ENCODE data around the gene LMAN2. TPM values are rescaled to one million over a fixed set of nuclear protein-coding genes. Genes with fewer than 3 reads are reported as not detected.

The LMAN2 gene
- polyA plus RNA-seq, 2 of the 4 experiments (the other 2 are of a cell fraction), result 123 to 210 TPM

- TF ChIP-seq ZNF302 (CRISPR knock-in tag; IDR thresholded peaks at IDR 0.05) (no peak), POLR2A (IDR thresholded peaks at IDR 0.05; ENCODE audit: low read length) (peak; percentile 73), TP53 (CRISPR knock-in tag; IDR thresholded peaks at IDR 0.05) (no peak), KDM5A (IDR thresholded peaks at IDR 0.05) (peak; percentile 99), RFX5 (IDR thresholded peaks at IDR 0.05) (peak; percentile 18; the same call in 1 of the 2 replicates), POLR2AphosphoS2 (conservative IDR thresholded peaks at IDR 0.05; ENCODE audit: low read length) (no peak), ZC3H11A (IDR thresholded peaks at IDR 0.05) (no peak), RAD21 (conservative IDR thresholded peaks at IDR 0.05 in 1 of 2, IDR thresholded peaks at IDR 0.05 in 1 of 2) (no peak), MYC (IDR thresholded peaks at IDR 0.05; ENCODE audit: borderline replicate concordance, low read length) (peak; percentile 38; the same call in 1 of the 2 replicates), SMC3 (IDR thresholded peaks at IDR 0.05) (0 out of 3 replicates have a peak, but pooled peaks have one; percentile 8)
- TF ChIP-seq, protein P1, sequence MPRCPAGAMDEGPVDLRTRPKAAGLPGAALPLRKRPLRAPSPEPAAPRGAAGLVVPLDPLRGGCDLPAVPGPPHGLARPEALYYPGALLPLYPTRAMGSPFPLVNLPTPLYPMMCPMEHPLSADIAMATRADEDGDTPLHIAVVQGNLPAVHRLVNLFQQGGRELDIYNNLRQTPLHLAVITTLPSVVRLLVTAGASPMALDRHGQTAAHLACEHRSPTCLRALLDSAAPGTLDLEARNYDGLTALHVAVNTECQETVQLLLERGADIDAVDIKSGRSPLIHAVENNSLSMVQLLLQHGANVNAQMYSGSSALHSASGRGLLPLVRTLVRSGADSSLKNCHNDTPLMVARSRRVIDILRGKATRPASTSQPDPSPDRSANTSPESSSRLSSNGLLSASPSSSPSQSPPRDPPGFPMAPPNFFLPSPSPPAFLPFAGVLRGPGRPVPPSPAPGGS (IDR thresholded peaks at IDR 0.05), result peak; percentile 77; the same call in 1 of the 3 replicates
Measured at GRCh38 chr5:177351392-177352329, at the start of gene LMAN2 (continued).

- ChIA-PET CTCF (interaction anchor here (3.7 to 43.1 kb wide), 5 partner anchors 16 to 286 kb away, joined by 17 to 1107 read pairs (median 131); partner anchors contain the start of genes PDLIM7, PRR7 and SLC34A1), POLR2A (no interaction called here)
- WGBS (ENCODE audit: missing lambda C conversion rate), result 94% methylated on average over 76 of the region's 92 CpGs
Measured at GRCh38 chr5:177399997-177400868, 48.8 kb upstream of the LMAN2 start, which contains the start of gene PFN3. TSS of gene PFN3 (minus strand) at chr5:177400661. CDS start at chr5:177400576, 85 bp downstream.

More at GRCh38 chr5:177399997-177400868, 48.8 kb upstream of the LMAN2 start, which contains the start of gene PFN3:
- no peak for ATAC-seq
- no peak for DNase-seq (ENCODE audit: low read depth in 1 of 2, low spot score in 1 of 2)
- H3K4me3 ChIP-seq, result no peak within 1 kb of the TSS
- H3K4me2 ChIP-seq, result no peak within 1 kb of the TSS
- FAIRE-seq, result no peak
- no peak for TF ChIP-seq ESRRA (IDR thresholded peaks at IDR 0.05; ENCODE audit: borderline replicate concordance, low read length)
- TF ChIP-seq ZNF302 (CRISPR knock-in tag; IDR thresholded peaks at IDR 0.05), result no peak
- no peak for TF ChIP-seq CHD2 (IDR thresholded peaks at IDR 0.05; ENCODE audit: low read length, partially characterized antibody)
- no peak for TF ChIP-seq USF2 (IDR thresholded peaks at IDR 0.05)
- no peak for TF ChIP-seq RFX5 (IDR thresholded peaks at IDR 0.05)
- TF ChIP-seq CBX2 (IDR thresholded peaks at IDR 0.05; ENCODE audit: borderline replicate concordance, low read depth), result no peak
- no peak for TF ChIP-seq EHF (CRISPR knock-in tag; IDR thresholded peaks at IDR 0.05)
- TF ChIP-seq NR3C1 (IDR thresholded peaks at IDR 0.05), result no peak
- no peak for TF ChIP-seq NFE2L2 (conservative IDR thresholded peaks at IDR 0.05; ENCODE audit: low read length)
- TF ChIP-seq ATOH8 (CRISPR knock-in tag; IDR thresholded peaks at IDR 0.05; ENCODE audit: low read depth), result no peak
- no peak for TF ChIP-seq JUN (IDR thresholded peaks at IDR 0.05)
- no peak for TF ChIP-seq HOXB5 (CRISPR knock-in tag; IDR thresholded peaks at IDR 0.05)
- TF ChIP-seq REST (IDR thresholded peaks at IDR 0.05), result no peak
- no peak for TF ChIP-seq PHF8 (IDR thresholded peaks at IDR 0.05; ENCODE audit: borderline replicate concordance, low read depth)
- TF ChIP-seq HES2 (IDR thresholded peaks at IDR 0.05), result no peak
- peaks cover 11% of the 10 kb centered on the region; the same call in 2 of the 3 replicates for H3K4me1 ChIP-seq
- no peak within 1 kb of the TSS for H3K27ac ChIP-seq
- H3K9me3 ChIP-seq, result no peaks in the 10 kb centered on the region
